ENCODE results near the gene C14orf119. TPM values are rescaled to one million over a fixed set of nuclear protein-coding genes. Genes with fewer than 3 reads are reported as not detected.

The C14orf119 gene
- total RNA-seq, 1 experiment from 2014 or later = 46.8 TPM

DNA sequence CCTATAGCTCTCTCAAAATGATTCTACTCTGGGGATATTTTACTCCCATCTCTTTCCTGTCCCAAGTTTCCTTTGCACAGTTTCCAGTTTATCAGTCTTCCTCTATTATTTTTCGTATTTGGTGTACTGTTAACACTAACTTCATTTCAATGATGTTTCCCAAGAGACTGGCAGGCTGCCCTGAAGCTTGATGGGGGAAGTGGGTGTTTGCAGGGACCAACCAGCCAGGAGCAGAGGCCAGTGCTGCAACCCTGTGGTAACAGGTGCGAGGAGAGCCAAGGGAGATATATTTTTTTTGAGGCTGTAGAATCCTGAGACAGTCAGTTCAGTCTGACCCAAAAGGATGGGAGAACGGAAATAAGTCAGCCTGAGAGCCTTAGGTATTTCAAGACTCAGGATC is 35.6 kb downstream of the C14orf119 start:
- RAD21 ChIA-PET (ENCODE audit: low non-redundant PET in 1 of 2, low total read pairs in 2 of 2, uncharacterized antibody in 2 of 2, unreplicated experiment in 2 of 2) = no interaction called here
- H3K4me2 ChIP-seq (ENCODE audit: low read length) = no peak overlapping the region
- ATAC-seq = no peak
- no peak overlapping the region for H3K27ac ChIP-seq (ENCODE audit: low read depth, low read length)
- no peaks in the 10 kb centered on the region for H3K36me3 ChIP-seq (ENCODE audit: control insufficient read depth in 1 of 2, insufficient read depth in 2 of 2, low read length in 2 of 2)
- CTCF ChIA-PET = interaction anchor here (4.1 kb wide), 1 partner anchor 10 kb away, joined by 20 read pairs; no protein-coding TSS in a partner anchor
- no peaks in the 10 kb centered on the region for H3K27me3 ChIP-seq (ENCODE audit: insufficient read depth, low read length)
- H3K79me2 ChIP-seq (ENCODE audit: insufficient read depth, low read length) = no peaks in the 10 kb centered on the region
- no peak overlapping the region for H3K4me3 ChIP-seq (replicated peaks in 1 of 2; ENCODE audit: low read depth in 1 of 2, low read length in 2 of 2)
- no TSS peak for BruUV-seq (replicated peaks)
- no peak overlapping the region for H2AFZ ChIP-seq (ENCODE audit: low read depth, low read length, poor library complexity, severe bottlenecking)
- TF ChIP-seq, protein P1, sequence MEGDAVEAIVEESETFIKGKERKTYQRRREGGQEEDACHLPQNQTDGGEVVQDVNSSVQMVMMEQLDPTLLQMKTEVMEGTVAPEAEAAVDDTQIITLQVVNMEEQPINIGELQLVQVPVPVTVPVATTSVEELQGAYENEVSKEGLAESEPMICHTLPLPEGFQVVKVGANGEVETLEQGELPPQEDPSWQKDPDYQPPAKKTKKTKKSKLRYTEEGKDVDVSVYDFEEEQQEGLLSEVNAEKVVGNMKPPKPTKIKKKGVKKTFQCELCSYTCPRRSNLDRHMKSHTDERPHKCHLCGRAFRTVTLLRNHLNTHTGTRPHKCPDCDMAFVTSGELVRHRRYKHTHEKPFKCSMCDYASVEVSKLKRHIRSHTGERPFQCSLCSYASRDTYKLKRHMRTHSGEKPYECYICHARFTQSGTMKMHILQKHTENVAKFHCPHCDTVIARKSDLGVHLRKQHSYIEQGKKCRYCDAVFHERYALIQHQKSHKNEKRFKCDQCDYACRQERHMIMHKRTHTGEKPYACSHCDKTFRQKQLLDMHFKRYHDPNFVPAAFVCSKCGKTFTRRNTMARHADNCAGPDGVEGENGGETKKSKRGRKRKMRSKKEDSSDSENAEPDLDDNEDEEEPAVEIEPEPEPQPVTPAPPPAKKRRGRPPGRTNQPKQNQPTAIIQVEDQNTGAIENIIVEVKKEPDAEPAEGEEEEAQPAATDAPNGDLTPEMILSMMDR (IDR thresholded peaks at IDR 0.05 in 2 of 3, conservative IDR thresholded peaks at IDR 0.05 in 1 of 3; ENCODE audit: borderline replicate concordance in 1 of 3, insufficient read depth in 1 of 3, low read depth in 2 of 3, low read length in 2 of 3) = no peak
- TF ChIP-seq EZH2phosphoT487 (IDR thresholded peaks at IDR 0.05; ENCODE audit: borderline replicate concordance) = no peak
- TF ChIP-seq TCF7L2 (IDR thresholded peaks at IDR 0.05; ENCODE audit: borderline replicate concordance, extremely low read depth, insufficient read depth, insufficient read length) = no peak
- TF ChIP-seq SP1 (IDR thresholded peaks at IDR 0.05; ENCODE audit: low read depth) = no peak
- intact Hi-C loops (cut with micrococcal nuclease) = no loop called here
- no peaks in the 10 kb centered on the region for H3K4me1 ChIP-seq (ENCODE audit: control insufficient read depth in 1 of 2, insufficient read depth in 2 of 2, low read length in 2 of 2)
- POLR2A ChIA-PET = no interaction called here
- no peaks in the 10 kb centered on the region for H3K9me2 ChIP-seq (ENCODE audit: insufficient read depth)
- no peak overlapping the region for H3K9ac ChIP-seq (ENCODE audit: low read length)
- H3K9me3 ChIP-seq (ENCODE audit: control insufficient read depth in 1 of 2, insufficient read depth in 1 of 2, low read depth in 1 of 2, low read length in 2 of 2) = no peaks in the 10 kb centered on the region
- no peak for DNase-seq (ENCODE audit: low read depth, low spot score)
- no peaks in the 10 kb centered on the region for H4K20me1 ChIP-seq (ENCODE audit: insufficient read depth)

DNA sequence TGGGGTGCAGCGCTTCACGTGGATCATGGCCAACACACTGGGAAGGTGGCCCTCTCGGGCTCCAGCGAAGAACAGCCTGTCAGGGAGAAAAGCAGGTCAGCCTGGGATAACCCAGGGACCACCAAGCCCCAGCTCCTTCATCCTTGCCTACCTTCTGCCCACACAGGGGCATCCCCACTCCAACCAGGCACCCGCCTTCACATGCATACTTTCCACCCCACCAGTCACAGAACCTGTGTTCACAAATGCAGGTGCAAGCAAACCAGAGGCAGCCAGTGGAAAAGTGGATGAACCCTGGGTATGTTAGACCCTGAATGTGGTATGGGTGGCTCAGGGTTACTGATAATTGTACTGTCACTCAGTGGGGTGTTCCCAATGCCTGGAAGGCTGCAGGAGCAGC is 36.2 kb downstream of the C14orf119 start:
- H4K20me1 ChIP-seq (ENCODE audit: insufficient read depth) = no peaks in the 10 kb centered on the region
- ATAC-seq = no peak
- no peaks in the 10 kb centered on the region for H3K79me2 ChIP-seq (ENCODE audit: insufficient read depth, low read length)
- TF ChIP-seq POLR2AphosphoS5 (IDR thresholded peaks at IDR 0.05; ENCODE audit: low read depth, low read length) = no peak
- TF ChIP-seq, protein P2, sequence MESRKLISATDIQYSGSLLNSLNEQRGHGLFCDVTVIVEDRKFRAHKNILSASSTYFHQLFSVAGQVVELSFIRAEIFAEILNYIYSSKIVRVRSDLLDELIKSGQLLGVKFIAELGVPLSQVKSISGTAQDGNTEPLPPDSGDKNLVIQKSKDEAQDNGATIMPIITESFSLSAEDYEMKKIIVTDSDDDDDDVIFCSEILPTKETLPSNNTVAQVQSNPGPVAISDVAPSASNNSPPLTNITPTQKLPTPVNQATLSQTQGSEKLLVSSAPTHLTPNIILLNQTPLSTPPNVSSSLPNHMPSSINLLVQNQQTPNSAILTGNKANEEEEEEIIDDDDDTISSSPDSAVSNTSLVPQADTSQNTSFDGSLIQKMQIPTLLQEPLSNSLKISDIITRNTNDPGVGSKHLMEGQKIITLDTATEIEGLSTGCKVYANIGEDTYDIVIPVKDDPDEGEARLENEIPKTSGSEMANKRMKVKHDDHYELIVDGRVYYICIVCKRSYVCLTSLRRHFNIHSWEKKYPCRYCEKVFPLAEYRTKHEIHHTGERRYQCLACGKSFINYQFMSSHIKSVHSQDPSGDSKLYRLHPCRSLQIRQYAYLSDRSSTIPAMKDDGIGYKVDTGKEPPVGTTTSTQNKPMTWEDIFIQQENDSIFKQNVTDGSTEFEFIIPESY (IDR thresholded peaks at IDR 0.05; ENCODE audit: extremely low read depth, insufficient replicate concordance, low read length) = no peak
- TF ChIP-seq RAD21 (IDR thresholded peaks at IDR 0.05; ENCODE audit: low read depth) = no peak
- no peak for TF ChIP-seq TCF7L2 (IDR thresholded peaks at IDR 0.05; ENCODE audit: borderline replicate concordance, extremely low read depth, insufficient read depth, insufficient read length)
- TF ChIP-seq SP1 (IDR thresholded peaks at IDR 0.05; ENCODE audit: low read depth) = no peak
- no peak for TF ChIP-seq ZNF274 (IDR thresholded peaks at IDR 0.05; ENCODE audit: low read depth, low read length)
- CTCF ChIA-PET = interaction anchor here (4.1 kb wide), 1 partner anchor 11 kb away, joined by 20 read pairs; no protein-coding TSS in a partner anchor
- H3K9me3 ChIP-seq (ENCODE audit: control insufficient read depth in 1 of 2, insufficient read depth in 1 of 2, low read depth in 1 of 2, low read length in 2 of 2) = no peaks in the 10 kb centered on the region
- no peaks in the 10 kb centered on the region for H3K9me2 ChIP-seq (ENCODE audit: insufficient read depth)
- intact Hi-C loops (cut with micrococcal nuclease) = no loop called here
- no peak overlapping the region for H3K4me3 ChIP-seq (replicated peaks in 1 of 2; ENCODE audit: low read depth in 1 of 2, low read length in 2 of 2)
- no peak overlapping the region for H3K4me2 ChIP-seq (ENCODE audit: low read length)
- no peak overlapping the region for H3K9ac ChIP-seq (ENCODE audit: low read length)
- no peaks in the 10 kb centered on the region for H3K36me3 ChIP-seq (ENCODE audit: control insufficient read depth in 1 of 2, insufficient read depth in 2 of 2, low read length in 2 of 2)
- no peak overlapping the region for H2AFZ ChIP-seq (ENCODE audit: low read depth, low read length, poor library complexity, severe bottlenecking)
- H3K27me3 ChIP-seq (ENCODE audit: insufficient read depth, low read length) = no peaks in the 10 kb centered on the region
- RAD21 ChIA-PET (ENCODE audit: low non-redundant PET in 1 of 2, low total read pairs in 2 of 2, uncharacterized antibody in 2 of 2, unreplicated experiment in 2 of 2) = no interaction called here
- no peak for DNase-seq (ENCODE audit: low read depth, low spot score)
- POLR2A ChIA-PET = no interaction called here
- no peaks in the 10 kb centered on the region for H3K4me1 ChIP-seq (ENCODE audit: control insufficient read depth in 1 of 2, insufficient read depth in 2 of 2, low read length in 2 of 2)
- no TSS peak for BruUV-seq (replicated peaks)
- no peak overlapping the region for H3K27ac ChIP-seq (ENCODE audit: low read depth, low read length)

All from HCT116 (cell line).